T-helper 2 cell treated with Interferon-gamma antibody and Interleukin-4, amounts not matched to agents 5 μg/mL and 100 μg/mL, for 36 hours (primary cell): ENCODE data around the gene STK11IP.

Source experiments
- DNase-seq: peaks from one replicate; pipeline ENCODE4 v3.0.0; 2021; ENCODE audit warnings: low spot score
- H3K27ac Mint-ChIP-seq: one replicate; pipeline ENCODE4 v1.8.0; 2021; ENCODE audit warnings: mild to moderate bottlenecking, mixed read lengths
- H3K27me3 Mint-ChIP-seq: one replicate; pipeline ENCODE4 v1.8.0; 2021; ENCODE audit warnings: low read depth, mixed read lengths
- H3K36me3 Mint-ChIP-seq: one replicate; pipeline ENCODE4 v1.8.0; 2021; ENCODE audit warnings: low read depth, mixed read lengths
- H3K4me1 Mint-ChIP-seq: one replicate; pipeline ENCODE4 v1.8.0; 2021; ENCODE audit warnings: low read depth, mixed read lengths
- H3K4me3 Mint-ChIP-seq: one replicate; pipeline ENCODE4 v1.8.0; 2022; ENCODE audit warnings: mild to moderate bottlenecking, moderate library complexity, mixed read lengths
- H3K9me3 Mint-ChIP-seq: one replicate; pipeline ENCODE4 v1.8.0; 2021; ENCODE audit warnings: mixed read lengths

STK11IP gene

GRCh38 chr2:219597552-219598307, at the start of gene STK11IP:
Gene STK11IP (plus strand): TSS chr2:219597857. CDS start chr2:219598120, 263 bp downstream.
- peaks cover 6% of the 10 kb centered on the region for H3K36me3 Mint-ChIP-seq
- H3K27ac Mint-ChIP-seq = peak within 1 kb of the TSS; percentile 94
- peak within 1 kb of the TSS; percentile 93 for H3K4me3 Mint-ChIP-seq
- H3K9me3 Mint-ChIP-seq = no peaks in the 10 kb centered on the region
- H3K27me3 Mint-ChIP-seq = no peaks in the 10 kb centered on the region
- peak; percentile 94 for DNase-seq
- H3K4me1 Mint-ChIP-seq = peaks cover 5% of the 10 kb centered on the region

GRCh38 chr2:219548990-219549389, 48.7 kb upstream of the STK11IP start:
- H3K27me3 Mint-ChIP-seq = peaks cover 42% of the 10 kb centered on the region
- H3K27ac Mint-ChIP-seq = no peak overlapping the region
- H3K36me3 Mint-ChIP-seq = no peaks in the 10 kb centered on the region
- no peak overlapping the region for H3K4me3 Mint-ChIP-seq
- no peak for DNase-seq
- no peaks in the 10 kb centered on the region for H3K9me3 Mint-ChIP-seq
- peaks cover 11% of the 10 kb centered on the region for H3K4me1 Mint-ChIP-seq

GRCh38 chr2:219549619-219550018, 48.0 kb upstream of the STK11IP start:
- Mint-ChIP-seq H3K27me3 (peaks cover 40% of the 10 kb centered on the region), H3K4me3 (no peak overlapping the region), H3K36me3 (no peaks in the 10 kb centered on the region), H3K27ac (no peak overlapping the region), H3K4me1 (peaks cover 7% of the 10 kb centered on the region), H3K9me3 (no peaks in the 10 kb centered on the region)
- DNase-seq = no peak

GRCh38 chr2:219551441-219552381, 45.9 kb upstream of the STK11IP start:
- no peaks in the 10 kb centered on the region for H3K36me3 Mint-ChIP-seq
- H3K4me3 Mint-ChIP-seq = peak overlapping the region; percentile 79
- peaks cover 29% of the 10 kb centered on the region for H3K27me3 Mint-ChIP-seq
- peaks cover 5% of the 10 kb centered on the region for H3K4me1 Mint-ChIP-seq
- no peak for DNase-seq
- no peak overlapping the region for H3K27ac Mint-ChIP-seq
- no peaks in the 10 kb centered on the region for H3K9me3 Mint-ChIP-seq

GRCh38 chr2:219552382-219553167, 45.1 kb upstream of the STK11IP start:
- H3K27me3 Mint-ChIP-seq = peaks cover 29% of the 10 kb centered on the region
- H3K36me3 Mint-ChIP-seq = no peaks in the 10 kb centered on the region

GRCh38 chr2:219553168-219553417, 44.6 kb upstream of the STK11IP start:
- Mint-ChIP-seq H3K27me3 (peaks cover 29% of the 10 kb centered on the region), H3K9me3 (no peaks in the 10 kb centered on the region), H3K4me3 (peak overlapping the region; percentile 39), H3K27ac (no peak overlapping the region), H3K4me1 (peaks cover 5% of the 10 kb centered on the region), H3K36me3 (no peaks in the 10 kb centered on the region)
- no peak for DNase-seq

More at GRCh38 chr2:219552382-219553167, 45.1 kb upstream of the STK11IP start:
- Mint-ChIP-seq H3K4me1 (peaks cover 5% of the 10 kb centered on the region), H3K27ac (no peak overlapping the region), H3K4me3 (peak overlapping the region; percentile 79), H3K9me3 (no peaks in the 10 kb centered on the region)
- peak; percentile 85 for DNase-seq

GRCh38 chr2:219553463-219553963, 44.1 kb upstream of the STK11IP start:
- Mint-ChIP-seq H3K27me3 (peaks cover 25% of the 10 kb centered on the region), H3K9me3 (no peaks in the 10 kb centered on the region), H3K4me3 (peak overlapping the region; percentile 39), H3K4me1 (peaks cover 5% of the 10 kb centered on the region), H3K27ac (no peak overlapping the region), H3K36me3 (no peaks in the 10 kb centered on the region)
- no peak for DNase-seq

GRCh38 chr2:219554350-219554749, 43.3 kb upstream of the STK11IP start:
- no peaks in the 10 kb centered on the region for H3K36me3 Mint-ChIP-seq
- H3K9me3 Mint-ChIP-seq = no peaks in the 10 kb centered on the region
- no peak overlapping the region for H3K27ac Mint-ChIP-seq
- H3K27me3 Mint-ChIP-seq = peaks cover 23% of the 10 kb centered on the region
- no peak overlapping the region for H3K4me3 Mint-ChIP-seq
- peaks cover 5% of the 10 kb centered on the region for H3K4me1 Mint-ChIP-seq
- no peak for DNase-seq

GRCh38 chr2:219555956-219556355, 41.7 kb upstream of the STK11IP start:
- Mint-ChIP-seq H3K27ac (no peak overlapping the region), H3K36me3 (no peaks in the 10 kb centered on the region), H3K4me3 (no peak overlapping the region), H3K9me3 (no peaks in the 10 kb centered on the region), H3K27me3 (peaks cover 17% of the 10 kb centered on the region), H3K4me1 (peaks cover 5% of the 10 kb centered on the region)
- DNase-seq = no peak

- no peak for DNase-seq
- Mint-ChIP-seq H3K27me3 (peaks cover 15% of the 10 kb centered on the region), H3K4me3 (no peak overlapping the region), H3K27ac (no peak overlapping the region), H3K36me3 (no peaks in the 10 kb centered on the region), H3K9me3 (no peaks in the 10 kb centered on the region), H3K4me1 (peaks cover 5% of the 10 kb centered on the region)
These were observed 41.2 kb upstream of the STK11IP start for GRCh38 chr2:219556413-219556812.

GRCh38 chr2:219557320-219557719, 40.3 kb upstream of the STK11IP start:
- H3K27me3 Mint-ChIP-seq = peaks cover 10% of the 10 kb centered on the region
- no peaks in the 10 kb centered on the region for H3K9me3 Mint-ChIP-seq
- H3K4me1 Mint-ChIP-seq = no peaks in the 10 kb centered on the region
- no peak overlapping the region for H3K27ac Mint-ChIP-seq
- no peak overlapping the region for H3K4me3 Mint-ChIP-seq
- DNase-seq = no peak
- no peaks in the 10 kb centered on the region for H3K36me3 Mint-ChIP-seq

GRCh38 chr2:219557791-219558785, 39.6 kb upstream of the STK11IP start:
- peaks cover 10% of the 10 kb centered on the region for H3K27me3 Mint-ChIP-seq
- DNase-seq = no peak
- H3K27ac Mint-ChIP-seq = no peak overlapping the region
- no peak overlapping the region for H3K4me3 Mint-ChIP-seq
- H3K9me3 Mint-ChIP-seq = no peaks in the 10 kb centered on the region
- H3K4me1 Mint-ChIP-seq = no peaks in the 10 kb centered on the region
- no peaks in the 10 kb centered on the region for H3K36me3 Mint-ChIP-seq
